Activated gamma-delta T cell treated with anti-CD3 and anti-CD28 coated beads, Interleukin-2, amount 50 U/mL, for 16 hours (primary cell): ENCODE results near the gene RNASE7.

Source experiments
- DNase-seq: peaks from one replicate; pipeline ENCODE4 v3.0.0-alpha.2; 2020; ENCODE audit warnings: low read depth

RNASE7 gene

DNA sequence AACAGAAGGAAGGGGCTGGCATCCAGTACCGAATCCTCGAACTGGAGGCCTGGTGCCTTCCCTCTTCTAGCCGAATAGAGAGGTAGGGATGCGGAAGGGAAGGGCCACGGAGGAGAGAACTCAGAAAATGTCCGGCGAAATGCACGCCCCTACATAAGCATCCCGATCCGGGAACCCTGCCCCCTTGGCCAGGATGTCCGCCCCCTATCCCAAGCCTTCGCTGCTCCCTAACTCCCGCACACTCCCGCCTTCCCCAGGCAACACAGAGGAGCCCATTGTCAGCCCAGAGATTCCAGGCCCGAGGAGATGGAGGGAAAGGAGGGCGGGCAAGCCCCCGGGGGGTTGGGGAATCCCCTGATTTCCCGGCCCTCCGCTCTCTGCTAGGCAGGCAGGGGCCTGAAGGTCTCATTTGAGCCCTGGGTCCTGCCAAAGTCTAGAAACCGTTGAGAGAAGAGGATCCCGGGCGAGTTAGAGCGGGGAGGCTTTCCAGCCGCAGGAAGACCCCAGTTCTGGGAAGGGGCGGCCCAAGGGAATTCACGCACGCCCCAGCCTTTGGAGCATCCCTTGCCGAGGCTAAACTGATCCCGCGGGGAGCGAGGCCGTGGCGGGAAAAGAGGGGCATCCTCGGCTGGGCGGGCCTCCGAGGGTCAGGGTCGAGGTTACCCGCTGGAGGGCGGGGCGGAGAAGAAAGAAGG lies 27.4 kb downstream of the RNASE7 start:
- no peak for DNase-seq

DNA sequence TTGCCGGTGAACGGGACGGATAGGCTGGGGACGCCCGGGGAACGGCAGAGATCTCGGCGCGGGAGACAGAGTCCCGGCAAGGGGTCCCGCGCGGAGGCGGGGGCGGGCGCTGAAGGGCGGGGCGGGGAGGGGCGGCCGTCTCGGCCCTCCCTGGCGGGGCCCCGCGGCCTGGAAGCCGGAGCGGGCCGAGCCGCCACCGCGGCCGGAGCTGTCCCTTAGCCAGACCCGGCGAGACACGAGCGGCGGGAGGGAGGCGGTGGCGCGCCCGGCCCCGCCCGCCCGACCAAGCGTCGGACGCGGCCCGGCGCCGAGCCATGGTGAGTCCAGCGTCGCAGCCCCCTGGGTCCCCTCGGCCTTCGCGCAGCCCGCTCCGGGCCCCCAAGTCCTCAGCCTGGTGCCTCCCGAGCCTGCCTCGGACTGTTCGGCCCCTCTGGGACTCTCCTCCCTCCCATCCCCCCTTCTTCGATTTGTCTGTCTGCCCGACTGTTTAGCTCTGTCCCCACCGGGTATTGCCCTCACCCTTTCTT lies 28.0 kb downstream of the RNASE7 start, which contains the start of gene ARHGEF40:
TSS of gene ARHGEF40 (plus strand) at position 222 of the 527 bp plus-strand sequence. CDS start at position 315, 93 bp downstream.
- no peak for DNase-seq

DNA sequence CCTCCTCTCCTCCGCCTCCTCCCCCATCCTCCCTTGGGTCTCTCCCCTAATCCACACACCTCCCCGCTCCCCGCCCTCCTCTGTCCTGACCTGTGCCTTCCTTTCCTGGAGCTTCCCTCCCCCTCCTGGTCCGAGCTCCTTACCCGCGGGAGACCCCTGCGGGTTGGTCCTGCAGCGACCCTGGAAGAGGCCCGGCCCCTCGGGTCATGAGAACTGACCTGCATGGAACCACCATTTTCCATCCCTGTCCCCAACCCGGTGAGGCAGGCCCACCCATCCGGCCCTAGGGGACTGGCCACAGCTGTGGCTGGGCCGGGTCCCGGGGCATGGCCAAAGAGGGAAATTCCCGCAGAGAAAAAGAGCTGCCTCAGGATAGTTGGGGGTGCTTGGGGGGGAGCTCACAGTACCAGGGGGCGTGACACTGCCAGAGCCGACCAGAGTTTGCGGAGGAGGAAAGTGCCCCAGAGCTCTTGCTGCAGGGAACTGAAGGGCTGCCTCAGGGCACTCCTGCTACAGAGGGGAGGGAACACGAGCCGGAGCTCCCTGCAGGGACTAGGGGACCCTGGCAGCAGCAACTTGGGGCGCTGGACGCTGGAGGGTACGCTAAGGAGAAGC lies 28.6 kb downstream of the RNASE7 start:
- DNase-seq, result no peak

DNA sequence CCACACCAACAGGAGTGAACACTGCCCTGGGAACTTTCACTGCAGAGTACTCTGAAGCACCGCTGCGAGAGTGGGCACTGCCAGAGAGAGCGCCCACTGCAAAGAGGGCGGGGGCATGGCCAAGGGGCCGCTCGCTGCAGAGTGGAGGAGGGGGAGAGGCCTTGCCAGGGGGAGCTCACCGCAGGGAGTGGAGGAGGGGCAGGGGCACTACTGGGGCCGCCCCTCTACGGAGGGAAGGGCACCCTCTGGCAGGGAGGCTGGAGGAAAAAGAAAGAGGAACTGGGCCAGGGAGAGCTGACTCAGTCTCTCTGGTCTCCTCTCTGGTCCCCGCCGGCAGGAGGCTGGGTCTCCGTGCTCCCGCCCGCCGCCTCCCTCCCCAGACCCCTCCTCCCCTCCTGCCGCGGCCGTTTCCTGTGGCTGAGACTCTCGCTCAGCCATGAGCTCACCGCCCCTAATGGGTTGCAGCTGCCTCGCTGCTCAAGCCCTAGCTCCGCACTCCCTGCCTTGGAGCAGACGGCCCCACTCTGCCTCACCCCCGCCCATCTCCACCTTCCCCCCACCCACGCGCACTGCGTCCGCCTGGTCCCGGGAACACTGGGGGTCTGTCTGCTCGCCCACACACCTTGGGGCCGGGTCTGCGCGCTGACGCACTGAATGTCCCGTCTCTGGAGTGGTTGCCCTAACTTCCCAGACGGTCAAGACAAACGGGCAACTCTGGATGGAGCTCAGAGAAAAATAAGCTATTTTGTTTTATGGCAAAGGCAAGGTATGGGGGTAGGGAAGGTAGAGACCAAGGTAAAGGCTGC lies 29.3 kb downstream of the RNASE7 start:
- no peak for DNase-seq

DNA sequence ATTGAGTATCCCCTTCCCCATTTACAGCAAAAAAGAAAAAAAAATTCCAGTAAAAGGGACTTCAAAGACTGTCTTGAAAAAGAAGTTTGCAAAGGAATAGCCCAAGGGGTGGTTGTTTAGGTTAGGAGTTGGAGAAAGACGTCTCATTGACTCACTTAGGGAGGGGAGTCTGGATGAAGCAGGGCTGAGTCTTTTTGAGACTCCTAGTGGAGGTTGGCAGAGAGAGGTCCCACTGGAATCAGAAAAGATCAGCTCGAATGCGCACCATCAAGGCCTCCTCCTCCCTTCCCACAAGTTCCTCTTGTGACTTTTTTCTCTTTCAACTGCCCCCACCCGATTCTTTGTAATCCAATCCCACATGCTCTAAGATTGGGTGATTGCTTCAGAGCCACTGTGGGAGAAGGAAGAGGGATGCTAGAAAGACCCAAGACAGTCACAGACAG lies 29.9 kb downstream of the RNASE7 start:
- no peak for DNase-seq

DNA sequence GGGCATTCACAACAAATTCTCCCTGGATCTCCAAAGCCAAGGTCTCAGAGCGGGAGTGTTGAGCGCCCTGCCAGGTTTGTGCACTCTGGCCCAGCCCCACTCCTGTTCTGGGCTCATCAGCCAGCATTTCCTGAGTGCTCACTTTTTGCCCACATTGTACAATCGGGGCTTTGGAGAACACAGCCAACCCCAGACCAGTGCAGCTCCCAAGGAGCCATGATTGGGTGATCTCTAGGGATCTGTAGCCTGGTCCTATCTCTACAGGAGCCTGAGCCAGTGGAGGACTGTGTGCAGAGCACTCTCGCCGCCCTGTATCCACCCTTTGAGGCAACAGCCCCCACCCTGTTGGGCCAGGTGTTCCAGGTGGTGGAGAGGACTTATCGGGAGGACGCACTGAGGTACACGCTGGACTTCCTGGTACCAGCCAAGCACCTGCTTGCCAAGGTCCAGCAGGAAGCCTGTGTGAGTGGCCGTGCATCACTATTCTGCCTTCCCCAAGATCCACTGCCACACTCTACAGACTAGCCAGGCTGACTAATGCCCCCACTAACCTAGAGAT lies 30.7 kb downstream of the RNASE7 start:
- no peak for DNase-seq

DNA sequence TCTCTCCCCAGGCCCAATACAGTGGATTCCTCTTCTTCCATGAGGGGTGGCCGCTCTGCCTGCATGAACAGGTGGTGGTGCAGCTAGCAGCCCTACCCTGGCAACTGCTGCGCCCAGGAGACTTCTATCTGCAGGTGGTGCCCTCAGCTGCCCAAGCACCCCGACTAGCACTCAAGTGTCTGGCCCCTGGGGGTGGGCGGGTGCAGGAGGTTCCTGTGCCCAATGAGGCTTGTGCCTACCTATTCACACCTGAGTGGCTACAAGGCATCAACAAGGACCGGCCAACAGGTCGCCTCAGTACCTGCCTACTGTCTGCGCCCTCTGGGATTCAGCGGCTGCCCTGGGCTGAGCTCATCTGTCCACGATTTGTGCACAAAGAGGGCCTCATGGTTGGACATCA lies 31.8 kb downstream of the RNASE7 start:
- no peak for DNase-seq

DNA sequence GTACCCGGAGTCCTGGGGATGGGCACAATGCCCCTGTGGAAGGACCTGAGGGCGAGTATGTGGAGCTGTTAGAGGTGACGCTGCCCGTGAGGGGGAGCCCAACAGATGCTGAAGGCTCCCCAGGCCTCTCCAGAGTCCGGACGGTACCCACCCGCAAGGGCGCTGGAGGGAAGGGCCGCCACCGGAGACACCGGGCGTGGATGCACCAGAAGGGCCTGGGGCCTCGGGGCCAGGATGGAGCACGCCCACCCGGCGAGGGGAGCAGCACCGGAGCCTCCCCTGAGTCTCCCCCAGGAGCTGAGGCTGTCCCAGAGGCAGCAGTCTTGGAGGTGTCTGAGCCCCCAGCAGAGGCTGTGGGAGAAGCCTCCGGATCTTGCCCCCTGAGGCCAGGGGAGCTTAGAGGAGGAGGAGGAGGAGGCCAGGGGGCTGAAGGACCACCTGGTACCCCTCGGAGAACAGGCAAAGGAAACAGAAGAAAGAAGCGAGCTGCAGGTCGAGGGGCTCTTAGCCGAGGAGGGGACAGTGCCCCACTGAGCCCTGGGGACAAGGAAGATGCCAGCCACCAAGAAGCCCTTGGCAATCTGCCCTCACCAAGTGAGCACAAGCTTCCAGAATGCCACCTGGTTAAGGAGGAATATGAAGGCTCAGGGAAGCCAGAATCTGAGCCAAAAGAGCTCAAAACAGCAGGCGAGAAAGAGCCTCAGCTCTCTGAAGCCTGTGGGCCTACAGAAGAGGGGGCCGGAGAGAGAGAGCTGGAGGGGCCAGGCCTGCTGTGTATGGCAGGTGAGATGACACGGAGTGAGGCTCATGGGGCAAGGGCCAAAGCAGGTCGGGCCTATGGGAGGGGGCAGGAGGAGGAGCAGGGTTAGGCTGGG lies 32.5 kb downstream of the RNASE7 start:
- no peak for DNase-seq

DNA sequence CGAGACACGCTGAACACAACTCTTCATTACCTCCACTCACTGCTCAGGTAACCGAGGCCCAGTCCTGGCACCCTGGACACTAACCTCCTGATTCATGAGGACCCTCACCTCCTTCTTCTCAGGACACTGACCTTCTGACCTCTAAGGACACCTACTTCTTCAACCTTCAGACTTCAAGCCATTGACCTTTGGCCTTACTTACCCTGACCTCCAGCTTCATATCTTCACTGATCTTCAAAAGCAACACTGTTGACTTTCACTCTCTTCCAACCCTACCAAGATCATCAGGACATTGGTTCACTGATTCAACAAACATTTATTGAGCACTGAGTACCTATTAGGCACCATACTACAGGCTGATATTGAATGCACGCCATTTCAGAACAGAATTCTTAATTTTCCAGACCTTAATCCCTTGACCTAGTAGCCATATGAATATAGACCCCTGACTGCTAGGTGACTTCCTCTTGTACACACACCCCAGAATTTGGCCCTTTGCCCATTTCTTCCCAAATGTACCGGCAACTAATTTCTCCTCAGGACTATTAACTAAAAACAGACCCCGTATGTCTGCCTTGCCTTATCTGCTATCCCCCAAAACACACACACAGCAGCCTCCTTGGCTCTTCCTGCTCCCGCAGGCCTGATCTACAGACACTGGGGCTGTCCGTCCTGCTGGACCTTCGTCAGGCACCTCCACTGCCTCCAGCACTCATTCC lies 33.7 kb downstream of the RNASE7 start:
- no peak for DNase-seq

DNA sequence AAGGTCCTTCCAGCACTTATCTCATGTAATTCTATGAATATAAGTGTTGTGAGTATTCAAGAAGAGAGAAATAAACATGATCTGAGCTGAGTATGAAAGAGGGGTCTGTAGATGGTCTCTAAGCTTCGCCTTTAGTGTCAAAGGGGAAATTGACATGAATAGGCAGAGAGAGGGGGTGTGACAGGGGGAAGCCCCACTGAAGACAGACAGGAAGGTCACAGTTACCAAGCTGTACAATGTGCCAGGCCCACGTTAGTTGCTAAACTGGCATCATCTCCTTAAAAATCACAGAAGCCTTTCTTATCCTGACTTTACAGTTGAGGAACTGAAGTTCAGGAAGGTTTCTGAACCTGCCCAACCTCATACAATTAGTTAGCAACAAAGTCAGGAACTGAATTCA lies 35.5 kb downstream of the RNASE7 start:
- no peak for DNase-seq

DNA sequence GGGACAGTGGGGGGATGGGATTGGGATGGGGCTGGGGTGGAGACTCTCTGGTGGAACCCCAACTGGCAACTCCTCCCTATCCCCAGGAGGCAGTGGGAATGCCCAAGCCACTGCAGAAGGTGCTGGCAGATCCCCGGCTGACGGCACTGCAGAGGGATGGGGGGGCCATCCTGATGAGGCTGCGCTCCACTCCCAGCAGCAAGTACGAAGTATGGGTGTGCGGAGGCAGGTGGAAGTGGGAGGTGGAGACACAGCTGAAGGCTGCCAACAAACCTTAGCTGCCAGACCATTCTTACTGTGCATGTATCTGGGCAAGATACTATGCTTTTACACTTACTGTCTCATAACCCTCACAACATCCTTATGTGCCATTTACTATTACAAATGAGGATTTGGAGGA lies 36.1 kb downstream of the RNASE7 start:
- DNase-seq, result no peak

DNA sequence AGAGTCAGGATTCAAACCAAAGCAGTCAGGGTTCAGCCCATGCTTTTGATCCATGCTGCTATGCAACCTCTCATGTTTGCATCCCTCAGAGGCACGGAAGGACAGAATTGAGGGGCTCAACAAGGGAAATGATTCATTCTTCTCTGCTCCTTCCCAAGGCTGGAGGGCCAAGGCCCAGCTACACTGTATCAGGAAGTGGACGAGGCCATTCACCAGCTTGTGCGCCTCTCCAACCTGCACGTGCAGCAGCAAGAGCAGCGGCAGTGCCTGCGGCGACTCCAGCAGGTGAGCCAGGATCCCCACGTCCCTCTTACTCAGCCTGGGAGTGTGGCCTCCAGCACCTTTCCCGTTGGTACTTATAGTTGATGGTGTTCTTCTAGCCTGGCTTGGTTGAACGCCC lies 36.6 kb downstream of the RNASE7 start:
- DNase-seq, result no peak

DNA sequence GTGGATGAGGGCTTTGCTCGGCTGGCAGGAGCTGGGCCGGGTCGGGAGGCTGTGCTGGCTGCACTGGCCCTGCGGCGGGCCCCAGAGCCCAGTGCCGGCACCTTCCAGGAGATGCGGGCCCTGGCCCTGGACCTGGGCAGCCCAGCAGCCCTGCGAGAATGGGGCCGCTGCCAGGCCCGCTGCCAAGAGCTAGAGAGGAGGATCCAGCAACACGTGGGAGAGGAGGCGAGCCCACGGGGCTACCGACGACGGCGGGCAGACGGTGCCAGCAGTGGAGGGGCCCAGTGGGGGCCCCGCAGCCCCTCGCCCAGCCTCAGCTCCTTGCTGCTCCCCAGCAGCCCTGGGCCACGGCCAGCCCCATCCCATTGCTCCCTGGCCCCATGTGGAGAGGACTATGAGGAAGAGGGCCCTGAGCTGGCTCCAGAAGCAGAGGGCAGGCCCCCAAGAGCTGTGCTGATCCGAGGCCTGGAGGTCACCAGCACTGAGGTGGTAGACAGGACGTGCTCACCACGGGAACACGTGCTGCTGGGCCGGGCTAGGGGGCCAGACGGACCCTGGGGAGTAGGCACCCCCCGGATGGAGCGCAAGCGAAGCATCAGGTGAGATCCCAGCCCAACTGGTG lies 39.5 kb downstream of the RNASE7 start:
- DNase-seq, result no peak

DNA sequence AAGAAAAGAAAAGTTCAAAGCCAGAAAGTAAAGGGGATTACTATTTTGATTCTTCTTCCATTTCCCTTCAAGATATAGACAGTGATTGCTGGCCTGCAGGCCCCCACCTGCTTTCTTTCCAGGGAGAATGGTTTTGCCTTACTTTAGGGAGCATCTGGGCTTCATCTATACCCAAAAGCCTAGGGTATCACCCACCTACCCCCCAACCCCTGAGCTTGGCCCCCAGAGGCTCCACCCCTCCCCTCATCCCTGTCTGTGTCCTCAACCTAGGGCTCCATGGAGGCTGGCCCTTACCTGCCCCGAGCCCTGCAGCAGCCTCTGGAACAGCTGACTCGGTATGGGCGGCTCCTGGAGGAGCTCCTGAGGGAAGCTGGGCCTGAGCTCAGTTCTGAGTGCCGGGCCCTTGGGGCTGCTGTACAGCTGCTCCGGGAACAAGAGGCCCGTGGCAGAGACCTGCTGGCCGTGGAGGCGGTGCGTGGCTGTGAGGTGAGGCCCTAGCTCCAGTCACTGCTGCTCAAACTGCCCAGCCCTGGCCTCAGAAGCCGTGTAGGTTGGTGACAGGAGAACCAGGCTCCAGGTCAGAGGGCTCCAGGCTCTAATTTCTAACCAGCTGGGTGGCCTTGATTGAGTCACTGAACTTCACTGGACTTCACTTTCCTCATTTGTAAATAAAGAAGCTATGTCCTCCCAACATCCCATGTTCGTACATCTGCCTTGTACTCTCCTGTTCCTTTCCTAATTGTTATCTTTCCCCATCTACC lies 41.6 kb downstream of the RNASE7 start:
- no peak for DNase-seq

DNA sequence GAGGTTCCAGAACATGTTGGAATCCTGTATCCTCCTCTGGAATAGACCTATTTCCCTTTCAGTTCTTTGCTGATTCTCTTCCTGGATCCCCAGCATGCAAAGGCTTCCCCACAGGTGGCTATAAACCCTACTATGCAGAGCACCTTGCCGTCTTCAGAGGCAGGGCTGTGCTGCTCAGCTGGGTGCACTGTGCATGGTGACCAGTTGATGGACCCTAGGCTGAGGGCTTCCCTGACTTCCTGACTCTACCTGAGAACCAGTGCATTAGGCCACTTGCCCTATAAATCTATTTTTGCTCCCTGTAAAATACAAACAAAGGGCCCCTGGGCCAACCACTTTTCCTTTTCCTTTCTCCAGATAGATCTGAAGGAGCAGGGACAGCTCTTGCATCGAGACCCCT lies 42.2 kb downstream of the RNASE7 start:
- DNase-seq, result no peak

DNA sequence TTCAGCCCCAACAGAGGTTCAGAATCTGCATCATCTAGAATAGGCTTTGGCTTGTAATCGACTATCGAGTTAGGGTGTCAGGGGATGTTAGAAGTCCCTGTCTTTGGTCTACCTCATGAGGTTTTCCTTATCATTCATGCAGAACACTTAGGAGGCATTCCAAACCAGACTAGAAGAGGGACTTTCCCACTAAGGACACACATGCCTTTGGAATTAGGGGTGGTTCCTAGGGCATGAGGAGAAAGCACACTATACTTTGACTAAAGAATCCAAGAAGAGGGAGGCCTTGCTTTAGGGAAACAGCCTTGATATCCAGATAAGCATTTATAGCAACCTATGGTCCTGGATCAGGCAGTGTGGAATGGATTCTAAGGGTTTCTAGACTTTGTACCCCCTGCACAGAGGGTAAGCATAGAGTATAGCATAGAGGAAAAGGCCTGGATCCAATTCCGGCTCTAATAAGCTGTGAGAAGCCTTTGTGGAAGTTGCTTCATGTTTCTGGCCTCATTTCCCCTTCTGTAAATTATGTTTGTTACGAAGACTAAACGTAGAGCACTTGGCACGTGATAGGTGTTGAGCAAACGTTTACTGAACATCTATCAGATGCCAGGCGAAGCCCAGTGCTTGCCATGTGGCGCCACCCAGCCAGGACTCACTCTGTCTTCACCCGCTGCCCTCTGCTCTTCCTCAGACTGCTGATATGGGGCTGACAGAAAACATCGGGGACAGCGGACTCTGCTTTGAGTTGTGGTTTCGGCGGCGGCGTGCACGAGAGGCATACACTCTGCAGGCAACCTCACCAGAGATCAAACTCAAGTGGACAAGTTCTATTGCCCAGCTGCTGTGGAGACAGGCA lies 43.1 kb downstream of the RNASE7 start:
- no peak for DNase-seq

DNA sequence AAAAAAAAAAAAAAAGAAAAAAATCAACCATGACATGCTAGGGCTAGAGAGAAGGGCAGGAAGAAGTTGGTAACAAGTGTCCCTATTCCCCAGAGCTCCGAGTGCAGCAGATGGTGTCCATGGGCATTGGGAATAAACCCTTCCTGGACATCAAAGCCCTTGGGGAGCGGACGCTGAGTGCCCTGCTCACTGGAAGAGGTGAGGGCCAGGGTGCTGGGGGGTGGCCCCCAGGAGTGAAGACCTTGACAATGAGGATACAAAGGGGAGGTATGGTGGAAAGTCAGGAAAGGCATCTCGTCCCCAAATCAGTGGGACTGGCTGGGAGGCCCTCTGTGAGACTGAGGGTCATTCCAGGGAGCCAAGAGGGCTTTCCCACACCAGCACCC lies 44.7 kb downstream of the RNASE7 start:
- DNase-seq, result no peak

DNA sequence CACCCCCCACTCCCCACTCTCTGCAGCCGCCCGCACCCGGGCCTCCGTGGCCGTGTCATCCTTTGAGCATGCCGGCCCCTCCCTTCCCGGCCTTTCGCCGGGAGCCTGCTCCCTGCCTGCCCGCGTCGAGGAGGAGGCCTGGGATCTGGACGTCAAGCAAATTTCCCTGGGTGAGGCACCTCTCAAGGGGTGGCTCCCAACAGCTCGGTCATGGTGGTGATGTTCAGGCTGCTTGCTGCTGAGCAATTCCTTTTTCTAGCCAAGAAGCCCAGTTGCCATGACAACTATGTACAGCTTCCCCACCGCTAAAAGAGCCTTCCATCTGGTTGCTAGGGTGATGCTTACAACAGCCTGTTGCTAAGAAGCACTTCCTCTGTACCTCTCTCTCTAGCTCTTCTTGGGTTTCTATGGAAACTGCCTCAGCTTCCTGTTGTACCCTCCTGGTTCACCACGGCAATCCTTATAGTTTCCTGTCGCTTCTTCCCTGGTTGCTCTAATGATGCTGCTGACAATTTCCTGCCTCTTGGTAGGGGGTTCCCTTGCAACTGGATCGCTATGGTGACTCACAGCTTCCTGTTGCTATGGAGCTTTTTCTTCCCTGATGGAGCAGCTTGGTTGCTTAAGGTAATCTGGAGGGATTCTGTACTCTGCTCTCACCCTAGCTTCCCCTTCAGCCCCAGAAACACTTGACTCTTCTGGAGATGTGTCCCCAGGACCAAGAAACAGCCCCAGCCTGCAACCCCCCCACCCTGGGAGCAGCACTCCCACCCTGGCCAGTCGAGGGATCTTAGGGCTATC lies 45.3 kb downstream of the RNASE7 start:
- DNase-seq, result peak; percentile 54
